Psoas muscle (tissue), 8 donors: ENCODE data around the gene RHOC. TPM values are rescaled to one million over a fixed set of nuclear protein-coding genes. Genes with fewer than 3 reads are reported as not detected.

ENCODE experiments used
- ATAC-seq, 4 donors: fragments of 200-7000 bp; cut with Tn5 transposase; one replicate each; pipeline ENCODE4 v1.9.1; 2020; ENCODE audit warnings: moderate library complexity in 3 of 4, mild to moderate bottlenecking in 2 of 4
- DNase-seq, 2 donors: peaks; one replicate each; pipeline ENCODE4 v3.0.0-alpha.2; 2020
- H3K27ac ChIP-seq: fragments of 200-600 bp; one replicate; pipeline ENCODE4 v1.8.0; 2022
- H3K27me3 ChIP-seq, 3 donors: fragments of 200-600 bp in 1 of 3; one replicate each; pipeline versions ENCODE4 v1.6.1 to v1.8.0; 2013 to 2022; ENCODE audit warnings: low read length in 2 of 3, mild to moderate bottlenecking in 2 of 3, moderate library complexity in 1 of 3; ENCODE audit not compliant: insufficient read depth in 3 of 3
- H3K36me3 ChIP-seq, 2 donors: fragments of 200-600 bp in 1 of 2; one replicate each; pipeline versions ENCODE4 v1.6.1 to v1.8.0; 2013 to 2022; ENCODE audit warnings: low read depth in 1 of 2, mild to moderate bottlenecking in 1 of 2, moderate library complexity in 1 of 2; ENCODE audit not compliant: insufficient read depth in 1 of 2
- H3K4me1 ChIP-seq: fragments of 200-600 bp; one replicate; pipeline ENCODE4 v1.8.0; 2022
- H3K4me3 ChIP-seq: fragments of 200-600 bp; one replicate; pipeline ENCODE4 v1.8.0; 2022; ENCODE audit warnings: mild to moderate bottlenecking
- H3K9me3 ChIP-seq: fragments of 200-600 bp; one replicate; pipeline ENCODE4 v1.8.0; 2022
- WGBS, 3 donors: extraction: QIAGEN DNeasy Blood & Tissue Kit; methylation state at CpG; one replicate each; pipeline versions ENCODE4 v1.1.6 to v1.1.7; 2013; 5-methylcytosine and 5-hydroxymethylcytosine counted together
- intact Hi-C, 2 donors: fragments of 100-400 bp; cut with DNase I; formaldehyde crosslinking; loops; one replicate each; pipeline versions ENCODE4 v1.11.0 to v1.14.2; 2022
- polyA plus RNA-seq, 3 donors: library from polyadenylated mRNA; stranded (reverse); fragments of 200-250 nt; gene quantifications; one replicate each; pipeline ENCODE4 v1.2.3, GENCODE V29; 2013
- total RNA-seq, 4 donors: library from RNA; stranded (reverse); fragmentation: NEBNext Ultra II Directional in 2 of 4; extraction: Animal tissue kit (Norgen Biotek cat#: 25700) in 2 of 4; gene quantifications; one replicate each; pipeline versions ENCODE4 v1.2.1 to v1.2.4, GENCODE V29; 2021 to 2023
- TF ChIP-seq, protein P1 (sequence below): fragments of 200-600 bp; IDR thresholded peaks from one replicate; pipeline ENCODE4 v1.8.0; 2022; ENCODE audit warnings: antibody characterized with exemption
- donor health status: healthy with polysubstance abuse.
- donor health status: DM: no; HTN: no; CAD: no; lungs with moderate emphysema.
- donor health status: Bipolar disorder and iron deficiency.
- donor health status: healthy.
- donor health status: DM: yes; HTN: yes; CAD: no.
- donor health status: DM: no; HTN: no; CAD: no.
- donor health status: DM: no; HTN: no; CAD: no.
- donor health status: DM: yes; HTN: yes; CAD: no.

Gene RHOC
- total and polyA plus RNA-seq, 7 donors: 39.1 to 89.7 (median 76.9) TPM

DNA sequence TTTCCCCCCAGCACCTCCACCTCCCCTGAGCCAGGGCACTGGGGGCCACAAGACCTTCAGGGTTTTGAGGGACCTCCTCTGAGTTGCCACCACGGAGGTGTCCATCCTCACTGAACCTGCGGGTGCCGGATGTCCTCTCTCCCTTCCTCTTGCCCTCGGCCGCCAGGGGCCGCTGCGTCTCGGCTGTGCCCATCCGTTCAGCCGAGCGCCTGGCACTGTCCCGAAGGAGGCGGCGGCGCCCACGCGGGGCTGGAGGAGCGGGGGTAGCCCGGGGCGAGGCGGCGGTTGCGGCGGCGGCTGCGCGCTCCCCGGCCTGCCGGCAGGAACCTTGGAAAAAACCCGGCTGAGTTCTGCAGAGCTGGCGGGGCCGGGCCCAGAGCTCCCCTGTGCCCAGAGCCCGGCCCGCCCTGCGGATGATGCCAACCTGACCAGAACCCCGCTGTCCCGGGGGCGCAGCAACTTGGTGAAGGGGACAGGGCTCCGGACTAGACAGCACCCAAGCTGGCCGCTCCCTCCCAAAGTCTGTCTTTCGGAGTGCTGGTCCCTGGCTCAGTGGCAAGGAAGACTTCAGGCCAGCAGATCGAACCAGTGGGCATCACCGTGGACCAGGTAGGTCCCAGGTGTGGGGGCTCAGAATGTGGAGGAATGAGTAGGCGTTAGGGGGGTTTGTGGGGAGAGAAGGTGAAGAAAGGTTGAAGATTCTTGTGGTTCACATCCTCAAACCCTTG is 11.9 kb upstream of the RHOC start:
- WGBS, 3 donors: 12 to 15% (median 13%) methylated on average over 40 to 44 of the region's 44 CpGs
- intact Hi-C loops: loop anchor here (1.0 to 10.0 kb wide), 4 partner anchors 85 to 958 kb away; partner anchors contain the start of gene SLC16A1 (in 1 of the 2)
- H3K27ac ChIP-seq: no peak overlapping the region
- TF ChIP-seq, protein P1, sequence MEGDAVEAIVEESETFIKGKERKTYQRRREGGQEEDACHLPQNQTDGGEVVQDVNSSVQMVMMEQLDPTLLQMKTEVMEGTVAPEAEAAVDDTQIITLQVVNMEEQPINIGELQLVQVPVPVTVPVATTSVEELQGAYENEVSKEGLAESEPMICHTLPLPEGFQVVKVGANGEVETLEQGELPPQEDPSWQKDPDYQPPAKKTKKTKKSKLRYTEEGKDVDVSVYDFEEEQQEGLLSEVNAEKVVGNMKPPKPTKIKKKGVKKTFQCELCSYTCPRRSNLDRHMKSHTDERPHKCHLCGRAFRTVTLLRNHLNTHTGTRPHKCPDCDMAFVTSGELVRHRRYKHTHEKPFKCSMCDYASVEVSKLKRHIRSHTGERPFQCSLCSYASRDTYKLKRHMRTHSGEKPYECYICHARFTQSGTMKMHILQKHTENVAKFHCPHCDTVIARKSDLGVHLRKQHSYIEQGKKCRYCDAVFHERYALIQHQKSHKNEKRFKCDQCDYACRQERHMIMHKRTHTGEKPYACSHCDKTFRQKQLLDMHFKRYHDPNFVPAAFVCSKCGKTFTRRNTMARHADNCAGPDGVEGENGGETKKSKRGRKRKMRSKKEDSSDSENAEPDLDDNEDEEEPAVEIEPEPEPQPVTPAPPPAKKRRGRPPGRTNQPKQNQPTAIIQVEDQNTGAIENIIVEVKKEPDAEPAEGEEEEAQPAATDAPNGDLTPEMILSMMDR: peak; percentile 86
- H3K4me1 ChIP-seq: peaks cover 10% of the 10 kb centered on the region
- DNase-seq (peak; percentile 86 to 91), ATAC-seq (peak; percentile 38 to 45 (median 42))
- no peaks in the 10 kb centered on the region for H3K27me3 ChIP-seq
- no peaks in the 10 kb centered on the region for H3K36me3 ChIP-seq
- peak overlapping the region; percentile 54 for H3K4me3 ChIP-seq
- no peaks in the 10 kb centered on the region for H3K9me3 ChIP-seq

DNA sequence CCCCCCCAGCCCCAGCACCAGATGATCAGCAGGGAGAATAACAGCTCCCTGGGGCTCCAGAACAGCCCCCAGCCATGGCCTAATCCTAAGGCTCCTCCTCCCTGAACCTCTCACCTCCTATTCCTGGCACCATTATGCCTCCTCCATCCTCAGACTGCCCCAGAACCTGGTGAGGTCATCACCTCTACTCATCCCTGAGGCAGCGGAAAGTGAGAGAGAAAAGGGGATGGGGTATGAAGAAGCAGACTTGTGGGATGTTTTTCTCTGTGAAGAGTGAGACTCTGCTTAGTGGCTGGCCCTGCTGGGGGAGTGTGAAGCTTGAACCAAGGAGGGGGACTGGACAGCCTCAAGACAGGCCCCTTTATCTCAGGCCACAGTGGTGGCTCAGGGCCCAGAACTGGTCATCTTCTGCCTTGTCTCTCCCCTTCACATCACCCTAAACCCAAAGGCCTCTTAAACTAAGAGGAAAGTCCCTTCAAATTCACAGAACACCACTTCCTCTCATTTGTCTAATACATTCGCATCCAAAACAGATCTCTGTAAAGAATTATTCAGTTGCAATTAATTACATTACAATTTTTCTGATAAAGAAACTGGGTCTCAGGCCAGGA is 10.4 kb upstream of the RHOC start:
- Histone ChIP-seq H3K4me1 (peaks cover 18% of the 10 kb centered on the region), H3K27ac (no peak overlapping the region), H3K9me3 (no peaks in the 10 kb centered on the region), H3K27me3 (no peaks in the 10 kb centered on the region), H3K36me3 (no peaks in the 10 kb centered on the region), H3K4me3 (no peak overlapping the region)
- DNase-seq (no peak), ATAC-seq (no peak)
- WGBS, 3 donors: 94 to 97% (median 94%) methylated on average over 2 of the region's 2 CpGs
- intact Hi-C loops: loop anchor here (2.0 to 10.0 kb wide), 4 partner anchors 237 to 960 kb away; partner anchors contain the start of gene SLC16A1 (in 1 of the 2)
- TF ChIP-seq, protein P1: no peak

DNA sequence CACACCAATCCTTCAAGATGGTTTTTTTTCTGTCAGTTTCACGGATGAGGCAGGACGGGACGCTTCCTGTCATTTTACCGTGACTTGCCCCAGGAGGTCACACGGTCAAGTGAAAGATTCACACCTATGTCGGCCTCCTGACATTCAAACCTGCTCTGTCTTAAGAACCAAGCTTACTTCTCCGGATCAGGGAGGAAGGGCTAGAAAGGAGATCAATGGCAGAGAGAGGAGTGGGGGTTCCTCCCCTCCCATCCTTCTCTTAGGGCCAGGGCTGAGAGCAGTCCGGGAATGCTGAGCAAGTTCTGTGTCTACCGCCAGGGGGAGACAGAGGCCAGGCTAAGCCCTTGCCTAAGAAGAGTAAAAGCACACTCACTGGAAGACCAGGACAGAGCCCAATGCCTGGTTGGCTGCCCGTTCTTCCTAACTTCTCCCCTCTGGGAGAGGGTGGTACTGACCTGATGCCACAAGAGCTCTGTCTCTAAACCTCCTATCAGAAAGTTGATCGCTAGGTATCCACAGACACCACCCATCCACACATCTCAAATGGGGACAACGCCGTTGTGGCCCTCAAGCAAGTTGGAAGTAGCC is 9.3 kb upstream of the RHOC start:
- Histone ChIP-seq H3K4me1 (peaks cover 18% of the 10 kb centered on the region), H3K9me3 (no peaks in the 10 kb centered on the region), H3K4me3 (peak overlapping the region; percentile 92), H3K27ac (peak overlapping the region; percentile 80), H3K36me3 (no peaks in the 10 kb centered on the region), H3K27me3 (no peaks in the 10 kb centered on the region)
- WGBS, 3 donors: 16 to 17% (median 16%) methylated on average over 13 of the region's 13 CpGs
- intact Hi-C loops: loop anchor here (2.0 to 10.0 kb wide), 4 partner anchors 239 to 961 kb away; partner anchors contain the start of gene SLC16A1 (in 1 of the 2)
- ATAC-seq: peak; percentile 74 to 84 (median 76)
- DNase-seq: peak; percentile 84 to 92
- TF ChIP-seq, protein P1: peak; percentile 96

DNA sequence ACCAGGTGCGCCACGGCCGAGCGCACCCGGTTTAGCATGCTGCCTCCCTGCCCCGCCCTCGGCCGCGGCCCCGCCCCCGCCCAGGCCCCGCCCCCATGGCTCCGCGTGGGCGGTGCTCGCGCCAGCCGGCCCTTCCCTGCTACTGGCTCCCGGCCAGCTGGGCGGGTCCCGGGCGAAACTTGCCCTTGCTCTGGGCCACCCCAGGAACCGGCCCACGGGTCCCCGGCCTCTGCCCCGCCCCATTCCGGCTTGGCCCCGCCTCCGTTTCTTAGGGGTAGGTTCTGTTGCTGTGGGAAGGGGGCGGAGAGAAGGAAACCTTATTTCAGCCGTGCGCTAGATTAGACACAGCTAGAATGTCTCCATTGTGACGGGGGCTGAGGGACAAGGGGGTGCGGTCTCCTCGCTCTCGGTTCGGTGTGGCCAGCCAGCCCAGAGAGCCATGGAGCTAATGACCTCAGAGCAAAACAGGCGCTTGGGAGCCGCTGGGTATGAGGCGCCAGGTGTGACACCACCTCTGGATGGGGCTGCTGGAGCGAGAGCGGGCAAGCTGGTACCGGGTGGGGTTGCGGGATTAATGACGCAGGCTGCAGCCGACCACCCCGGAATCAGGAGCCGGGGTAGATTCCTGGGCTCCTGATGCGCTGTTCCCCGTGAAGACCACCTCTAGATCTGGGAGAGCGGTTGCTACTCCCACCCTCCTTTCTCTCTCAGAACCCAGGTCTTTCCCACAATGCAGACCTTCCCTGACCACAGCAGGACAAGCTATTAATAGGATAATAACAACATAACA is 8.5 kb upstream of the RHOC start, which contains the start of gene PPM1J:
TSS of gene PPM1J (minus strand) at position 69 of the 790 bp plus-strand sequence. CDS start at position 38, 31 bp downstream.
- H3K27me3 ChIP-seq: no peaks in the 10 kb centered on the region
- 0 to 1% (median 1%) methylated on average over 44 to 51 of the region's 51 CpGs for WGBS, 3 donors
- peak within 1 kb of the TSS; percentile 80 for H3K27ac ChIP-seq
- peak within 1 kb of the TSS; percentile 92 for H3K4me3 ChIP-seq
- H3K36me3 ChIP-seq: peaks cover 0 to 4% of the 10 kb centered on the region in 2 donors
- ATAC-seq: peak; percentile 82 to 84 (median 83)
- peak; percentile 99 for DNase-seq
- no peaks in the 10 kb centered on the region for H3K9me3 ChIP-seq
- intact Hi-C loops: loop anchor here (2.0 to 10.0 kb wide), 5 partner anchors 239 to 962 kb away; partner anchors contain the start of genes LRIG2 (in 1 of the 2) and SLC16A1 (in 1 of the 2)
- H3K4me1 ChIP-seq: peaks cover 18% of the 10 kb centered on the region
- TF ChIP-seq, protein P1: no peak
